GM21723 (cell line): ENCODE measurements around the gene B3GALT6.
"Not testable (repeated sequence)": the region's sequence is repeated elsewhere in the genome, so short reads cannot be mapped to it uniquely, and the experiment has no call there.

Source experiments
- ATAC-seq: cut with Tn5 transposase; IDR thresholded peaks from one replicate; pipeline ENCODE4 v1.9.1; 2021; ENCODE audit warnings: mild to moderate bottlenecking, moderate library complexity; ENCODE audit not compliant: unreplicated experiment

Gene B3GALT6

GRCh38 chr1:1232208-1232795 is at the start of gene B3GALT6:
Gene B3GALT6 (plus strand): TSS chr1:1232237. CDS start chr1:1232279, 42 bp downstream.
- no peak for ATAC-seq

- no peak for ATAC-seq
Observed at GRCh38 chr1:1182491-1183220, 49.4 kb upstream of the B3GALT6 start.

GRCh38 chr1:1183221-1183747 is 48.8 kb upstream of the B3GALT6 start:
- ATAC-seq: no peak

- no peak for ATAC-seq
Observed at GRCh38 chr1:1183833-1184775, 47.9 kb upstream of the B3GALT6 start.

DNA sequence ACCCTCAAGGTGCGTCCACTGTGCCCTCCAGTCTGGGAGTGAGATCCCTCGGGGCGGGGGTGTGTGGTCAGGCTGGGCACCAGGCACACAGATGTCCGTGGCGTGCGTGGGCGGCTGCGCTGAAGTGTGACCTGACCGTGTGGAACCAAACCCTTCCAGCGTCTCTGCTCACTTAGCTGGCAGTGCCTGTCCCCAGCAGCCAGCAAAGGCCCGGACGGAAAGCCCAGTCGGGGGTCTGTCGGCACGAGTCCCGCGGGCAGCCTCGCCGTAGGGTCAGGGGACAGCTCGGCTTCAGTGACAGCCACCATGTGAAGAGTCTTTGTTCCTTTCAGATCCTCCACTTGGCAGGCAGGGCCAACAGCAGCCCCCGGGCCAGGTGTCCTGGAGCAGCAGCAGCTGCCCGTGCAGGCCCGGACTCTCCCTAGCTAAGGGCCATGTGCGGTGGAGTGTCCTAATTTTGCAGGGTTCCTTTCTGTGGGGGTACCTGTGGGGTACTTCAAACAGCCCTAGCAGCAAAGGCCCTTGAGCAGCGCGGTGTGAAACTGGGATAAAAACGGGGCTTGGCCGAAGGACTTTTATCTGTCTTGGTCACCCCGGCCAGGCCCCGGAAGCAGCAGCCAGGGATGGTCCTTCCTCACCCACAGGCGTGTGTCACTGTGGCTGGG is 46.8 kb upstream of the B3GALT6 start:
- no peak for ATAC-seq

- ATAC-seq: no peak
Observed at GRCh38 chr1:1187938-1188337, 44.1 kb upstream of the B3GALT6 start.

GRCh38 chr1:1189111-1189510 is 42.9 kb upstream of the B3GALT6 start:
- ATAC-seq: no peak

GRCh38 chr1:1191734-1192133 is 40.3 kb upstream of the B3GALT6 start:
- ATAC-seq: no peak

DNA sequence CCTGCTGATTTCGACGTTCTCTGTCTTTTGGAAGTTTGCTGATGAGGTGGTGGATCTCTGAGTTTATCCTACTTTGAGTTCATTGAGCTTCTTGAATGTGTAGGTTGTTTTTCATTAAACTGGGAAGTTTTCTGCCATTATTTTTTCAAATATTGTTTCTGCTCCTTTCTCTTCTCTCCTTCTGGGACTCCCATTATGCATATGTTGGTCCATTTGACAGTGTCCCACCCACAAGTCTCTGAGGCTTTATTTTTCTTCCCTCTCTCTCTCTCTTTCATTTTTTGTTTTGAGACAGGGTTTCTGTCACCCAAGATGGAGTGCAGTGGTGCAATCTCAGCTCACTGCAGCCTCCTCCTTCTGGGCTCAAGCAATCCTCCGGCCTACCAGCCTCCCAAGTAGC is 37.3 kb upstream of the B3GALT6 start:
- ATAC-seq: no peak

- ATAC-seq: not testable (repeated sequence)
Observed at GRCh38 chr1:1195726-1196125, 36.3 kb upstream of the B3GALT6 start.

GRCh38 chr1:1196431-1197187 is 35.4 kb upstream of the B3GALT6 start:
- no peak for ATAC-seq

GRCh38 chr1:1197188-1197500 is 34.9 kb upstream of the B3GALT6 start:
- ATAC-seq: no peak

DNA sequence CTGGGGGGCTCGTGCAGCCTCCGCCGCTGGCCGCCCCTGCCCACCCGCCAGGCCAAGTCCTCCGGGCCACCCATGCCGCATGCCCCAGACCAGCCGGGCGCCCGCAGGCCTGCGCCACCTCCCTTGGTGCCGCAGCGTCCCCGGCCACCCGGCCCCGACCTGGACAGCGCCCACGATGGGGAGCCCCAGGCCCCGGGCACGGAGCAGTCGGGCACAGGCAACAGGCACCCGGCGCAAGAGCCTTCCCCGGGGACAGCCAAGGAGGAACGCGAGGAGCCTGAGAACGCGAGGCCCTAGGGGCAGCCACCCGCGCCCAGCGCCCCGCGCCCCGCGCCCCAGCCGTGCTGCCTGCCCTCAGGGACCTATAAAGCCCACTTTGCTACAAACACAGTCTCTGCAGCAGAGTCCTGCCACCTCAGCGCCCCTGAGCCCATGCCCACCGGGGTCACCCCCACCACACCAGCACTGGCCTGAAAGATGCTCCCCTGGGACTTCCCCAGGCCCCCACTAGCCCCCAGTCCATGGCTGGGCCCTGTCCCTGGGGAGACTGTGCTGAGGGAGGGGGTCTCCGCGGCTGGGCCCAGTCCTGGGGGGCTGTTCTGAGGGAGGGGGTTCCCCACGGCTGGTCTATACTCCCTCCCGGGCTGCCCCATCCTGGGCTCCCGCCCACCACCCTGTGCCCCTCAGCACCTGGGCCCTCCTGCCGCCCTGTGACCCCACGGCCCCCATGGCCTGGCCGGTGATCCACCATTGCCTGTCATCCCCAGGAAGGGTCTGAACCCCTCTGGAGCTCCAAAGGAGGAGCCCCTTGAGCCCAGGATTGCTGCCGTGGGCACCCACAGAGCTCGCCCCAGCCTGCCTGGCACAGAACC is 34.2 kb upstream of the B3GALT6 start:
- ATAC-seq: no peak

DNA sequence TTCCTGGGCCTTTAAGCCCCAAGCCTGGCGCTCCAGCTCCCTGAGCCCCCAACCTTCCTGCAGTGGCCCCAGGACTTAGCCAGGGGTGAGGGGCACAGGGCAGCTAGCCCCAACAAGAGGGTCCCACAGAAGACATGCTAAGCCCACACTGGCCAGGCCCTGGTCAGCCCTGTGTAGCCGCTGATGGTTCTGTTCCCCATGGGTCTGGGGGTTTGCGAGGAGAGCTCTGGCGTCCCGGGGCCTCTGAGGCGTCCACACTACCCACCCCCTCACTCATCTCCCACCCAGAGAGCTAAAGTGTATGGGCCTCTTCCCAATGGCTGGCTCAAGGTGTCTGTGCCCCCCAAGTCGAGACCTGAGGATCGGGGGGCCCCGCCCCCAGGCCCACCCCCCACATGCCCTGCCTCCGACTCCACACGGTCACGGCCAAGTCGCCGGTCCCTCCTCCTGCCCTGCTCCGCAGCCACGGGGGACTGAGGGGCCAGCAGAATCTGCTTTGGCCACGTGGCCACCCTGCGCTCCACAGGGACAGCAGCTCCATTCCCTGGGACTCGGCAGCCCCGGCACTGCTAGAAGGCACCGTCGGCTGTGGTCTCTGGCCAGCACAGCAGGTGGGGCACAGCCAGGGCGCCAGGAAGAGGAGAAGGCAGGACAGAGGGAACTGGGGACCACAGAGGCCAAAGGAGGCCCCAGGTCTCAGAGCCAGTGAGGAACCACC is 33.5 kb upstream of the B3GALT6 start:
- no peak for ATAC-seq

- no peak for ATAC-seq
Observed at GRCh38 chr1:1199141-1199960, 32.7 kb upstream of the B3GALT6 start.

DNA sequence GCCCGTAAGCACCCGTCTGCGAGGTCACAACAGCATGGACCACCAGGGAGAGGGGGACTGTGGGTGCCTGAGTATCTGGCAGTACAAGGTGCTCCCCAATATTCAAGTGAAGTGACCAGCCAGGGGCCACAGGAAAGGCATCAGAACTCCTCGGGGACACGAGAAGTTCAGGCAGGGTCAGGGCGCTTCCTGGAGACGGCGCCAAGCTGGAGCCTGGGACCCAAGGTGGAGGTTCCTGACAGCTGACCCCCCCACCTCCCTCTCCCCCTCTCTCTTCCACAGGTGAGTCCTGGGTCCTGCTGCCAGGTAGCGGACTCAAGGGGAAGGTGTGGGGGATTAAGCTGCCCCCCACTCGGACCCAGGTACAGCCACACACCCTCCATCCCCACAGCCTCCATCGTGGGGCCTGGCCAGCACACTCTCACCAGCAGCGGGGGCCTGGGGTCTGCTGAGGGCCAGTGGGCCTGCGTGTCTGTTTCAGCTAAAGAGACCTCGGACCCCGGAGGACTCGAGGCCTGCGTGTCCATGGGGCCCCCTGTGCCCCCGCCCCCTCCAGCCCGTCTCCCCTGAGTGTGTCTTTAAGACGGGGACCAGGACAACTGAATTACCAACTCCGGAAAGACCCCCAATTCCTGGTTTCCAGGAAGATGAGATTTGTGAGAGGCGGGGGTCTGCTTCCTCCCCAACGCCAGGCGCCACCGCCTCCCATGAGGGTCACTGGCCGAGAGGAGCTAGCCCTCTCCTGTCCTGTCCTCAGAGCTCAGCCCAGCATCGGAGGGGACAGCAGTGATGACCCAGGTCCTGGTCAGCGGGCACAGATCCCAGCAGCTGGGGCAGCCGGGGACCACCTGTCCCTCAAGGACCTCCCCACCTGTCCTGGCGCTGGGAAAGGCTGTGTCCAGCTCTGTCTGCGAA is 31.8 kb upstream of the B3GALT6 start:
- no peak for ATAC-seq
